ENCODE results near the gene LRRC53. TPM values are rescaled to one million over a fixed set of nuclear protein-coding genes. Genes with fewer than 3 reads are reported as not detected.

Gene LRRC53
- total RNA-seq, 1 experiment from 2014 or later, result not detected

DNA sequence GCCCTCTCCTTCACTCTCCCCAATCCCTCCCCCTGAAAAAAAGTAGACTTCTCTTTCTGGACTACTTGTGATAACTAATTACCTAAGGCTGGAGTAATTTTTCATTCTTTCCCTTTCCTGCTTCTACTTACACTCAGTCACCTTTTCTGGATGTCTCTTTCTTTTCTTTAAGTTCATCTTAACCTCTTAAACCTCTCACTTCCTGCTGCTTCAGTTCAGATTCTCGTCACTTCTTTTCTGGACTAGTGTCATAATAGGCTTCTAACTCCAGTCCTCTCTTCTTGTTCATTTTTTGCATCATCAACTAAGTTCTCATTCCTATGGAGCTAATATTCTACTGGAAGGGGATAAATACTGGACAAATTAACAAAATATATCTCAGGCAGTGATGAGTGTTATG, 75.4 kb downstream of the LRRC53 start (continued):
- TF ChIP-seq, protein P1, sequence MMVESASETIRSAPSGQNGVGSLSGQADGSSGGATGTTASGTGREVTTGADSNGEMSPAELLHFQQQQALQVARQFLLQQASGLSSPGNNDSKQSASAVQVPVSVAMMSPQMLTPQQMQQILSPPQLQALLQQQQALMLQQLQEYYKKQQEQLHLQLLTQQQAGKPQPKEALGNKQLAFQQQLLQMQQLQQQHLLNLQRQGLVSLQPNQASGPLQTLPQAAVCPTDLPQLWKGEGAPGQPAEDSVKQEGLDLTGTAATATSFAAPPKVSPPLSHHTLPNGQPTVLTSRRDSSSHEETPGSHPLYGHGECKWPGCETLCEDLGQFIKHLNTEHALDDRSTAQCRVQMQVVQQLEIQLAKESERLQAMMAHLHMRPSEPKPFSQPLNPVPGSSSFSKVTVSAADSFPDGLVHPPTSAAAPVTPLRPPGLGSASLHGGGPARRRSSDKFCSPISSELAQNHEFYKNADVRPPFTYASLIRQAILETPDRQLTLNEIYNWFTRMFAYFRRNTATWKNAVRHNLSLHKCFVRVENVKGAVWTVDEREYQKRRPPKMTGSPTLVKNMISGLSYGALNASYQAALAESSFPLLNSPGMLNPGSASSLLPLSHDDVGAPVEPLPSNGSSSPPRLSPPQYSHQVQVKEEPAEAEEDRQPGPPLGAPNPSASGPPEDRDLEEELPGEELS (CRISPR knock-in tag; IDR thresholded peaks at IDR 0.05), result no peak
- TF ChIP-seq PRDM15 (CRISPR knock-in tag; IDR thresholded peaks at IDR 0.05) (no peak), ATF1 (CRISPR knock-in tag; IDR thresholded peaks at IDR 0.05) (no peak), SP1 (CRISPR knock-in tag; conservative IDR thresholded peaks at IDR 0.05) (no peak), ERG (CRISPR knock-in tag; IDR thresholded peaks at IDR 0.05) (no peak)

DNA sequence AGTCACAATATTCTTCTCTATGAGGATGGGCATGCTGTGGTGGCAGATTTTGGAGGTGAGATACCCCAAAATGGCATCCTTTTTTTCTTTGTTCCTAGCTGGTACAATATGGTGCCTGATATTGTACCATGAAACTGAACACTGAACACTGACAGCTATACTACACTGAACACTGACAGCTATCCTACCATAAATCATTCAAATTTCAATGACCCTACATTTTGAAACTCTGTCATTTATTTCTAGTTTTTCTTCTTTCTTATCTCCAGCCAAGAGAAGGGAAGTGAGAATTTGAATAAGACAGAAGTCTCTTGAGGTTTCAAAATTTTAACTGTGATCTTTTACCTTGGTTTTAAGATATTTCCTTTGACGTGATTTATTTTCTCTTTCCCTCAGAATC, 76.3 kb downstream of the LRRC53 start:
- Mint-ChIP-seq H3K9me3 (no peaks in the 10 kb centered on the region), H3K27me3 (ENCODE audit: low read depth) (no peaks in the 10 kb centered on the region), H3K27ac (no peak overlapping the region), H3K36me3 (no peaks in the 10 kb centered on the region), H3K4me3 (no peak overlapping the region), H3K4me1 (no peaks in the 10 kb centered on the region)
- ATAC-seq (no peak), DNase-seq (ENCODE audit: low spot score) (no peak)
- ChIA-PET CTCF (no interaction called here), POLR2A (no interaction called here)
- TF ChIP-seq NFATC4 (CRISPR knock-in tag; IDR thresholded peaks at IDR 0.05) (no peak), SOX15 (CRISPR knock-in tag; IDR thresholded peaks at IDR 0.05) (no peak), FOXK1 (CRISPR knock-in tag; IDR thresholded peaks at IDR 0.05) (no peak), CREM (CRISPR knock-in tag; IDR thresholded peaks at IDR 0.05) (no peak), RORB (CRISPR knock-in tag; IDR thresholded peaks at IDR 0.05) (no peak), NFE2L1 (CRISPR knock-in tag; IDR thresholded peaks at IDR 0.05) (no peak), GTF2I (CRISPR knock-in tag; conservative IDR thresholded peaks at IDR 0.05) (no peak), NR3C1 (CRISPR knock-in tag; conservative IDR thresholded peaks at IDR 0.05; ENCODE audit: low read depth) (no peak), ESRRA (CRISPR knock-in tag; IDR thresholded peaks at IDR 0.05; ENCODE audit: borderline replicate concordance) (no peak), ZNF423 (CRISPR knock-in tag; IDR thresholded peaks at IDR 0.05) (no peak), ELF4 (CRISPR knock-in tag; IDR thresholded peaks at IDR 0.05; ENCODE audit: low read depth) (no peak), NFYB (CRISPR knock-in tag; conservative IDR thresholded peaks at IDR 0.05; ENCODE audit: low read depth) (no peak), ZSCAN18 (CRISPR knock-in tag; IDR thresholded peaks at IDR 0.05) (no peak), NR1H2 (CRISPR knock-in tag; IDR thresholded peaks at IDR 0.05) (no peak)
- TF ChIP-seq, protein P2, sequence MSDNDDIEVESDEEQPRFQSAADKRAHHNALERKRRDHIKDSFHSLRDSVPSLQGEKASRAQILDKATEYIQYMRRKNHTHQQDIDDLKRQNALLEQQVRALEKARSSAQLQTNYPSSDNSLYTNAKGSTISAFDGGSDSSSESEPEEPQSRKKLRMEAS (CRISPR knock-in tag; IDR thresholded peaks at IDR 0.05), result no peak
- TF ChIP-seq, protein P3, sequence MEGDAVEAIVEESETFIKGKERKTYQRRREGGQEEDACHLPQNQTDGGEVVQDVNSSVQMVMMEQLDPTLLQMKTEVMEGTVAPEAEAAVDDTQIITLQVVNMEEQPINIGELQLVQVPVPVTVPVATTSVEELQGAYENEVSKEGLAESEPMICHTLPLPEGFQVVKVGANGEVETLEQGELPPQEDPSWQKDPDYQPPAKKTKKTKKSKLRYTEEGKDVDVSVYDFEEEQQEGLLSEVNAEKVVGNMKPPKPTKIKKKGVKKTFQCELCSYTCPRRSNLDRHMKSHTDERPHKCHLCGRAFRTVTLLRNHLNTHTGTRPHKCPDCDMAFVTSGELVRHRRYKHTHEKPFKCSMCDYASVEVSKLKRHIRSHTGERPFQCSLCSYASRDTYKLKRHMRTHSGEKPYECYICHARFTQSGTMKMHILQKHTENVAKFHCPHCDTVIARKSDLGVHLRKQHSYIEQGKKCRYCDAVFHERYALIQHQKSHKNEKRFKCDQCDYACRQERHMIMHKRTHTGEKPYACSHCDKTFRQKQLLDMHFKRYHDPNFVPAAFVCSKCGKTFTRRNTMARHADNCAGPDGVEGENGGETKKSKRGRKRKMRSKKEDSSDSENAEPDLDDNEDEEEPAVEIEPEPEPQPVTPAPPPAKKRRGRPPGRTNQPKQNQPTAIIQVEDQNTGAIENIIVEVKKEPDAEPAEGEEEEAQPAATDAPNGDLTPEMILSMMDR (IDR thresholded peaks at IDR 0.05), result no peak
- TF ChIP-seq, protein P4, sequence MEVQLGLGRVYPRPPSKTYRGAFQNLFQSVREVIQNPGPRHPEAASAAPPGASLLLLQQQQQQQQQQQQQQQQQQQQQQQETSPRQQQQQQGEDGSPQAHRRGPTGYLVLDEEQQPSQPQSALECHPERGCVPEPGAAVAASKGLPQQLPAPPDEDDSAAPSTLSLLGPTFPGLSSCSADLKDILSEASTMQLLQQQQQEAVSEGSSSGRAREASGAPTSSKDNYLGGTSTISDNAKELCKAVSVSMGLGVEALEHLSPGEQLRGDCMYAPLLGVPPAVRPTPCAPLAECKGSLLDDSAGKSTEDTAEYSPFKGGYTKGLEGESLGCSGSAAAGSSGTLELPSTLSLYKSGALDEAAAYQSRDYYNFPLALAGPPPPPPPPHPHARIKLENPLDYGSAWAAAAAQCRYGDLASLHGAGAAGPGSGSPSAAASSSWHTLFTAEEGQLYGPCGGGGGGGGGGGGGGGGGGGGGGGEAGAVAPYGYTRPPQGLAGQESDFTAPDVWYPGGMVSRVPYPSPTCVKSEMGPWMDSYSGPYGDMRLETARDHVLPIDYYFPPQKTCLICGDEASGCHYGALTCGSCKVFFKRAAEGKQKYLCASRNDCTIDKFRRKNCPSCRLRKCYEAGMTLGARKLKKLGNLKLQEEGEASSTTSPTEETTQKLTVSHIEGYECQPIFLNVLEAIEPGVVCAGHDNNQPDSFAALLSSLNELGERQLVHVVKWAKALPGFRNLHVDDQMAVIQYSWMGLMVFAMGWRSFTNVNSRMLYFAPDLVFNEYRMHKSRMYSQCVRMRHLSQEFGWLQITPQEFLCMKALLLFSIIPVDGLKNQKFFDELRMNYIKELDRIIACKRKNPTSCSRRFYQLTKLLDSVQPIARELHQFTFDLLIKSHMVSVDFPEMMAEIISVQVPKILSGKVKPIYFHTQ (CRISPR knock-in tag; IDR thresholded peaks at IDR 0.05), result no peak

Measured in WTC11 (cell line).